Ovary (tissue), 3 donors: Measurements from ENCODE around the gene SLC22A23.

Experiments used
- EP300 ChIP-seq: sonication (generic); formaldehyde crosslinking; IDR thresholded peaks from one replicate; pipeline ENCODE4 v1.6.1; 2017; ENCODE audit warnings: antibody characterized with exemption
- POLR2A ChIP-seq: fragments of 450-650 bp; IDR thresholded peaks from one replicate; pipeline ENCODE4 v1.6.1; 2017; ENCODE audit warnings: antibody characterized with exemption, mild to moderate bottlenecking, moderate library complexity
- TF ChIP-seq, protein P1 (sequence below), 3 donors: fragments of 450-650 bp in 2 of 3; fragments of 200-600 bp in 1 of 3; IDR thresholded peaks; one replicate each; pipeline versions ENCODE4 v1.5.1 to v1.8.0; 2016 to 2022; ENCODE audit warnings: antibody characterized with exemption in 3 of 3, mild to moderate bottlenecking in 1 of 3
- donor health status: DM: no; HTN: no; CAD: no.

DNA sequence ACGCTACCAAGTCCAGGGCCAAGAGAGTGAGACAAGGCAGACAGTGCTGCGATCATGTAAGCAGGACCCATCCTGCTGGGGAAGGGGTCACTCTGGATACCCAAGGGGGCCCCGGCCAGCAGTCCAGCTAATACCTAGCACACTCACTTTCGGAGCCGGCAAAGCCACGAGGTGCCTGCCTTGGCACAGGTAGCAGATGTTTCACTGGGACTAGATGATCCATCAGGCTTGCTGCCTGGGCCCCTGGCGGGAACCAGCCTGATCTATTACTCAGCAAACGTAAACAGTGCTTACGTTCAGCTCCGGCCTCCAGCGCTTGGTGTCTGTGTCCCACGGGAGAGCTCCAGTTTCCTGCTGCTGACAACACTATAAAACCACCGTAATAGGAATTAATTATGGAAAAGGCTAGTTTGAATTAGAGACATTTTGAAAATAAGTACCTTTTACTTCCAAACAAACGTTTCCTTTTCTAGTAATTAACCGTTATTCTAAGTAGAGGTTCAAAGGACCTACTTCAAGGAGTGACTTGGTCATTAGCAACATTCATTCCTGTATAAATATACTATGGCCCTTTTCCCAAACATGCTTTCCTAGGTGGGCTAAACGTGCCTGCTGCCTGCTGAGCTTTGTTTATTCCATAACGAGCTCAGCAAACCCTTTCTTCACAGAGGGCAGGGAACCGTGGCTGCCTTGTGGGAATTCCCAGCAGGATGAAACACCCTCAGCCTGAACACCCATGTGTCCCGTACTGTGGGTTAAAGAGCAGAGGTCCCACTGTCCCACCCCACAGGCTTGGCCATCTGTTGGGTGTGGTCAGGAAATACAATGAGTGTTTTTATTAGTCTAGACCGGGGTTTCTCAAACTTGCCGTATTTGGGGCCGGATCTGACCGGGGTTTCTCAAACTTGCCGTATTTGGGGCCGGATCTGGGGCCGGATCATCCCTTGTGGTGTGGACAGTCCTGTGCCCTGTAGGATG is 18.4 kb downstream of the SLC22A23 start:
- TF ChIP-seq, protein P1, sequence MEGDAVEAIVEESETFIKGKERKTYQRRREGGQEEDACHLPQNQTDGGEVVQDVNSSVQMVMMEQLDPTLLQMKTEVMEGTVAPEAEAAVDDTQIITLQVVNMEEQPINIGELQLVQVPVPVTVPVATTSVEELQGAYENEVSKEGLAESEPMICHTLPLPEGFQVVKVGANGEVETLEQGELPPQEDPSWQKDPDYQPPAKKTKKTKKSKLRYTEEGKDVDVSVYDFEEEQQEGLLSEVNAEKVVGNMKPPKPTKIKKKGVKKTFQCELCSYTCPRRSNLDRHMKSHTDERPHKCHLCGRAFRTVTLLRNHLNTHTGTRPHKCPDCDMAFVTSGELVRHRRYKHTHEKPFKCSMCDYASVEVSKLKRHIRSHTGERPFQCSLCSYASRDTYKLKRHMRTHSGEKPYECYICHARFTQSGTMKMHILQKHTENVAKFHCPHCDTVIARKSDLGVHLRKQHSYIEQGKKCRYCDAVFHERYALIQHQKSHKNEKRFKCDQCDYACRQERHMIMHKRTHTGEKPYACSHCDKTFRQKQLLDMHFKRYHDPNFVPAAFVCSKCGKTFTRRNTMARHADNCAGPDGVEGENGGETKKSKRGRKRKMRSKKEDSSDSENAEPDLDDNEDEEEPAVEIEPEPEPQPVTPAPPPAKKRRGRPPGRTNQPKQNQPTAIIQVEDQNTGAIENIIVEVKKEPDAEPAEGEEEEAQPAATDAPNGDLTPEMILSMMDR (IDR thresholded peaks at IDR 0.05) = no peak
- TF ChIP-seq POLR2A (no peak), EP300 (no peak)
